ENCODE results near the gene INTS3.
"Not testable (repeated sequence)": the region's sequence is repeated elsewhere in the genome, so short reads cannot be mapped to it uniquely, and the experiment has no call there.

INTS3 gene

GRCh38 chr1:153763365-153764225 is 35.7 kb downstream of the INTS3 start:
- DNase-seq, result no peak

GRCh38 chr1:153764310-153764709 is 36.5 kb downstream of the INTS3 start:
- DNase-seq, result no peak

GRCh38 chr1:153766663-153767062 is 38.8 kb downstream of the INTS3 start:
- DNase-seq, result not testable (repeated sequence)

- DNase-seq, result no peak
Observed at GRCh38 chr1:153767519-153767918, 39.7 kb downstream of the INTS3 start.

GRCh38 chr1:153768316-153769181 is 40.7 kb downstream of the INTS3 start:
- no peak for DNase-seq

GRCh38 chr1:153769221-153769620 is 41.4 kb downstream of the INTS3 start:
- no peak for DNase-seq

- DNase-seq, result no peak
Observed at GRCh38 chr1:153770797-153771196, 42.9 kb downstream of the INTS3 start.

- no peak for DNase-seq
Observed at GRCh38 chr1:153771261-153771660, 43.4 kb downstream of the INTS3 start.

- DNase-seq, result no peak
Observed at GRCh38 chr1:153771841-153772593, 44.2 kb downstream of the INTS3 start.

GRCh38 chr1:153773096-153773921 is 45.5 kb downstream of the INTS3 start:
- DNase-seq, result no peak

GRCh38 chr1:153774026-153774595 is 46.3 kb downstream of the INTS3 start:
- DNase-seq, result no peak

GRCh38 chr1:153774780-153775457 is 47.1 kb downstream of the INTS3 start, which contains the start of gene SLC27A3:
Gene SLC27A3 (plus strand): TSS chr1:153775407. CDS start chr1:153775498, 91 bp downstream.
- no peak for DNase-seq

GRCh38 chr1:153775458-153776327 is 47.8 kb downstream of the INTS3 start:
- peak; percentile 78 for DNase-seq

- DNase-seq, result no peak
Observed at GRCh38 chr1:153776352-153776751, 48.5 kb downstream of the INTS3 start.

- DNase-seq, result no peak
Observed at GRCh38 chr1:153776845-153777370, 49.1 kb downstream of the INTS3 start.

- no peak for DNase-seq
Observed at GRCh38 chr1:153777648-153778047, 49.8 kb downstream of the INTS3 start.

- DNase-seq, result no peak
Observed at GRCh38 chr1:153778051-153778823, 50.4 kb downstream of the INTS3 start.

GRCh38 chr1:153778824-153779519 is 51.1 kb downstream of the INTS3 start:
- no peak for DNase-seq
